ENCODE measurements around the gene NLGN1.

DNA sequence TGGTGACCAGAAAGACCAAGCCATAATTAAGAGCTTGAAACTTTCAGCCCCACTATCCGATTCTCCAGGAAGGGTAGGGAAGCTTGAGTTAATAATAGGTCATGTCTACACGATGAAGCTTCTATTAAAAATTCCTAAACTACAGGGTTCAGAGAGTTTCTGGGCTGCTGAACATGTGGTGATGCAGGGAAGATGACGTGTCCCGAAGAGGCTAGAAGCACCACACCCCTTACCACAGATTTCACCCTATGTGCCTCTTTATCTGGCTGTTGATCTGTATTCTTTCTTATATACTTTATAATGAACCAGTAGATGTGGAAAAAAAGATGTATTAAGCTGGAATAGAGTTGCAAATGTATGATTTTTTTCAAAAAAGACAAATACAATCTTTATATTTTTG is 473.4 kb downstream of the NLGN1 start:
- no peak for TF ChIP-seq CTCF (IDR thresholded peaks at IDR 0.05)
- TF ChIP-seq POLR2A (IDR thresholded peaks at IDR 0.05), result no peak

Measured in heart left ventricle (tissue), 13 donors.